Left cardiac atrium (tissue), 4 donors: ENCODE measurements around the gene ZNF175. TPM values are rescaled to one million over a fixed set of nuclear protein-coding genes. Genes with fewer than 3 reads are reported as not detected.

ENCODE experiments used
- ATAC-seq, 2 donors: fragments of 200-7000 bp; cut with Tn5 transposase; one replicate each; pipeline ENCODE4 v1.9.1; 2020; ENCODE audit warnings: mild to moderate bottlenecking in 2 of 2, moderate library complexity in 2 of 2
- DNase-seq: peaks from one replicate; pipeline ENCODE4 v3.0.0-alpha.2; 2020
- intact Hi-C, 2 donors: fragments of 100-400 bp; cut with DNase I; formaldehyde crosslinking; loops; one replicate each; pipeline versions ENCODE4 v1.14.1 to v1.15.1; 2022 to 2023
- long read RNA-seq: library from polyadenylated mRNA; unstranded; transcript quantifications from one replicate; pipeline ENCODE4 v2.0.0, GENCODE V29; 2021
- total RNA-seq, 2 donors: library from RNA; stranded (reverse); fragmentation: NEBNext Ultra II Directional; extraction: Animal tissue kit (Norgen Biotek cat#: 25700); gene quantifications; one replicate each; pipeline ENCODE4 v1.2.1, GENCODE V29; 2021
- donor health status: DM: no; HTN: yes; CAD: no.
- donor health status: DM: no; HTN: yes; CAD: no; lungs with severe emphysema.
- donor health status: DM: yes; HTN: yes; CAD: no.
- donor health status: Dilated cardiomyopathy.

Gene ZNF175
- 10 to 100 TPM in 1 of 2 donors, 1 to 10 TPM in 1; 9.6 to 10.8 TPM for total RNA-seq
- long read RNA-seq, partial matches to known transcripts, result 0 of 2 reads
- long read RNA-seq, other reads (novel, unspliced or antisense), result 2 of 2 reads

- intact Hi-C loops, result no loop called here
- ATAC-seq, result peak; percentile 100
- peak; percentile 95 for DNase-seq
Observed at GRCh38 chr19:51570962-51571575, at the start of gene ZNF175. Gene ZNF175 (plus strand): TSS chr19:51571283. CDS start chr19:51573330, 2,047 bp downstream.

- intact Hi-C loops, result no loop called here
- ATAC-seq, result no peak
- DNase-seq, result no peak
Observed at GRCh38 chr19:51521357-51521756, 49.7 kb upstream of the ZNF175 start.

- intact Hi-C loops, result no loop called here
- DNase-seq (no peak), ATAC-seq (no peak)
Observed at GRCh38 chr19:51521781-51522180, 49.3 kb upstream of the ZNF175 start.

GRCh38 chr19:51524666-51525264 lies 46.3 kb upstream of the ZNF175 start:
- ATAC-seq, result no peak
- intact Hi-C loops, result no loop called here

GRCh38 chr19:51525651-51526050 lies 45.4 kb upstream of the ZNF175 start:
- no peak for ATAC-seq
- intact Hi-C loops, result no loop called here
- no peak for DNase-seq

More at GRCh38 chr19:51524666-51525264, 46.3 kb upstream of the ZNF175 start:
- no peak for DNase-seq

GRCh38 chr19:51529301-51529700 lies 41.8 kb upstream of the ZNF175 start:
- ATAC-seq (no peak), DNase-seq (no peak)
- intact Hi-C loops, result no loop called here

GRCh38 chr19:51530616-51531015 lies 40.5 kb upstream of the ZNF175 start:
- DNase-seq, result no peak
- intact Hi-C loops, result no loop called here
- ATAC-seq, result no peak

GRCh38 chr19:51531349-51532315 lies 39.5 kb upstream of the ZNF175 start, which contains the start of gene SIGLEC6:
Gene SIGLEC6 (minus strand): TSS chr19:51531670. CDS start chr19:51531648, 22 bp downstream.
- peak; percentile 55 for DNase-seq
- intact Hi-C loops, result no loop called here
- ATAC-seq, result peak; percentile 67 to 73

- DNase-seq (no peak), ATAC-seq (no peak)
- intact Hi-C loops, result no loop called here
Observed at GRCh38 chr19:51535535-51535934, 35.5 kb upstream of the ZNF175 start.

GRCh38 chr19:51539821-51540366 lies 31.2 kb upstream of the ZNF175 start:
- intact Hi-C loops, result no loop called here
- no peak for DNase-seq
- ATAC-seq, result no peak

- DNase-seq (no peak), ATAC-seq (no peak)
- intact Hi-C loops, result no loop called here
Observed at GRCh38 chr19:51541458-51542357, 29.4 kb upstream of the ZNF175 start.

GRCh38 chr19:51542699-51543098 lies 28.4 kb upstream of the ZNF175 start:
- intact Hi-C loops, result no loop called here
- no peak for ATAC-seq
- DNase-seq, result no peak

GRCh38 chr19:51544038-51544437 lies 27.0 kb upstream of the ZNF175 start:
- intact Hi-C loops, result no loop called here
- ATAC-seq, result no peak
- no peak for DNase-seq

GRCh38 chr19:51546107-51546649 lies 24.9 kb upstream of the ZNF175 start:
- no peak for ATAC-seq
- DNase-seq, result no peak
- intact Hi-C loops, result no loop called here

GRCh38 chr19:51546650-51547396 lies 24.3 kb upstream of the ZNF175 start:
- intact Hi-C loops, result no loop called here

GRCh38 chr19:51547397-51548212 lies 23.5 kb upstream of the ZNF175 start:
- no peak for DNase-seq
- intact Hi-C loops, result no loop called here
- no peak for ATAC-seq

More at GRCh38 chr19:51546650-51547396, 24.3 kb upstream of the ZNF175 start:
- DNase-seq (no peak), ATAC-seq (no peak)

- ATAC-seq, result no peak
- DNase-seq, result no peak
- intact Hi-C loops, result no loop called here
Observed at GRCh38 chr19:51548213-51548651, 22.9 kb upstream of the ZNF175 start.
